ENCODE results near the gene RRP1B. TPM values are rescaled to one million over a fixed set of nuclear protein-coding genes. Genes with fewer than 3 reads are reported as not detected.
"Not testable (repeated sequence)": the region's sequence is repeated elsewhere in the genome, so short reads cannot be mapped to it uniquely, and the experiment has no call there.

Gene RRP1B
- total RNA-seq, 1 donor from 2014 or later: 15.4 TPM

DNA sequence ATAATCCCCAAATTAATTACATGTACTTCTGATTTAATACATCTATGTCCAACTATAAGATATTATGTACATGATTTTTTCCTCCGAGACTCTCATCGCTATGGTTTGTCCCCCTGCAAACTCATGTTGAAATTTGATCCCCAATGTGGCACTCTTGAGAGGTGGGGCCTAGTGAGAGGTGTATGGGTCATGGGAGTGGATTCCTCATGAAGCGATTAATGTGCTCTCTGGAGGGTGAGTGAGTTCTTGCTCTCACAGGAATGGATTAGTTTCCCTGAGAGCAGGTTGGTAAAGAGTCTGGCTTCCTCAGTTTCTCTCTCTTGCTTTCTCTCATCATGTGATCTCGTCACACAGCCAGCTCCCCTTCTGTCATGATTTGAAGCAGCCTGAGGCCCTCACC, 16.2 kb upstream of the RRP1B start:
- ATAC-seq: no peak

GRCh38 chr21:43644071-43644470, 15.3 kb upstream of the RRP1B start:
- ATAC-seq: no peak

- peak; percentile 22 for ATAC-seq
These were observed 14.8 kb upstream of the RRP1B start for GRCh38 chr21:43644609-43645008.

DNA sequence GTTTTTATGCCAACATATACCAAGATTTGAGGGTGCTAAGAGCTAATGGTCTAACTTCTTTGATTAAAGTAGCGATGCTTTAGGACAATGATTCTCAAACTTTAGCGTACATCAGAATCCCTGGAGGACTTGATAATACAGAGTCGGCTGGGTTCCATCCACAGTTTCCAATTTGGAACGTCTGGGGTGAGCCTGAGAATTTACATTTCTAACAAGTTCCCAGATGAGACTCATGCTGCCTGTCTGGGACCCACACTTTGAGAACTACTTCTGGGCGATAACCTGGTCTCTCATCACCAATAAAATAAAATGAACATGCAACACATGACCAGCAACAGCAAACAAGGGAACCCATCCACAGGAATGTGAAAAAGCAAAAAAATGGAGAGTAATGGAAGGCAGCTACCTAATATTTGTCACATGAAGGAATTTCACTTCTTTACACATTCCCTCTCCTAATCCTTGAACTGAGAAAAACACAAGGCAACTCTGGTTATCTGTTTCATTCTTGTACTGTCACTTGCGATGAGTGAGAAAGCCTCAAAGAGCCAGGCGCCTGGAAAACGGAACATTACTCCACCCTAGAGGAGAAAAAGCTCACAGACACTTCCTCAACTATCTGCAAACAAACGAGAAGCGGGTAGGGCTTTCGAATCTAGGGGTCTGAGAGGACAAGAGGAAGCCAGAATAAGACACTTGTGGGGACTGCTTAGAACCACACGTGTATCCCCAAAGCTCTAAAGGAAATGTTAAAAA, 14.0 kb upstream of the RRP1B start:
- ATAC-seq: peak; percentile 56

GRCh38 chr21:43645976-43646375, 13.4 kb upstream of the RRP1B start:
- no peak for ATAC-seq

DNA sequence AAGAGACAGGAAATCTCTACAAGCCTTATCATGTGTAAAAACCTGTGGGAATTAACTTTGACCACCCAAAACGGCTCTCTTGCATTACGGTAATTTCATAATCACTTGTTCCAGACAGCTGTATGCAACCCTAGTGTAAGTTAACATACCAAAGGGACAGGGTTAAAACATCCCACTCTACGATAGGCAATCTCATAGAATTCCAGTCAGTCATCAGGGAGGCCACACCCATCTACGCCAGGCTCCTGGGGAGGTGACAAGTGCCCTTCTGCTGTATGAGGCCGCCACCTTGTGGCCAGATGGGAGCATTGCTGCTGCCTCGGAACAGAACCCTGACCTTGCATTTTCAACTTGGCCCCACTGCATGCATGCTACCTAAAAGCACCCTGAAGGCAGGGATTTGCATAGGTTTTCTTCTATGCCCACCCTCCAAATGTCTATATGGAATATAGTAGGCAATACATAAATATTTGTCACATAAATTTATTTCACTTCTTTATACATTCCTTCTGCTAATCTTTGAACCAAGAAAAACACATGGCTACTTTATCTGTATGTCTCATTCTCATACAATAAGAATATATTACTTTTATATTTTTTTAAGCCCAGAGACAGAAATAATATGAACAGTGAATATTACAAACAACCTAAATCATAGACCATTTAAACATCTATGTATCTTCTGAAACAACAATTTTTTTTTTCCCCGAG, 12.7 kb upstream of the RRP1B start:
- peak; percentile 98 for ATAC-seq

GRCh38 chr21:43648171-43648570, 11.2 kb upstream of the RRP1B start:
- no peak for ATAC-seq

DNA sequence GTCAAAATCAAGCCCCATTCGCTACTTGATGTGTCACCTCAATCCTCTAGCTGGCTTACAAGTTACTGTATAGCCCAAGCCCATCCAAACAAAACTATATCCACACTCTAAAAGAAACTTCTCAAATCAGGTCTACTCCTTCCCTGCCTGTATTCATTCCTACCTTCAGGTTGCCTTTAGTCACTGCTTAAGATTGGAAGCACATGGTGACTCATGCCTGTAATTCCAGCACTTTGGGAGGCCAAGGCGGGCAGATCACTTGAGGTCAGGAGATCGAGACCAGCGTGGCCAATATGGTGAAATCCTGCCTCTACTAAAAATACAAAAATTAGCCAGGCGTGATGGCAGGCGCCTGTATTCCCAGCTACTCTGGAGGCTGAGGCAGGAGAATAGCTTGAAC, 7.4 kb upstream of the RRP1B start:
- ATAC-seq: not testable (repeated sequence)

GRCh38 chr21:43652616-43653015, 6.7 kb upstream of the RRP1B start:
- ATAC-seq: no peak

DNA sequence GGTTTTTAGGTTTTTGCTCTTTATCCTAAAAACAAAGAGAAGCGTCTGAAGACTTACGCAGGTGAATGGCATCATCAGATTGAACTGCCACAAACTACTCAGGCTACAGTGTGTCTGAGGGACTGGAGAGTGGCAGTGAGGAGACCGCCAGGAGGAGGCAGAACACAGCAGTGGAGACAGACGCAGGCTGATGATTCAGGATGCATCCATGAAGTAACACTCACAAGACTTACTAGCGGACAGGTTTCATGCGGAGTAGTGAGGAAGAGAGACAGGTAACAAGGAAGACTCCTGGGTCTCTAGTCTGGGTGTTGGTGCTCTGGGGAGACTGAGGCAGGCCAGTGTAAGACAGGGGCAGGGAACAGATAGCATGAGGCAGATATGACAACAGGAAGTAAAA, 5.7 kb upstream of the RRP1B start:
- no peak for ATAC-seq

- no peak for ATAC-seq
These were observed 4.4 kb upstream of the RRP1B start for GRCh38 chr21:43654806-43655489.

DNA sequence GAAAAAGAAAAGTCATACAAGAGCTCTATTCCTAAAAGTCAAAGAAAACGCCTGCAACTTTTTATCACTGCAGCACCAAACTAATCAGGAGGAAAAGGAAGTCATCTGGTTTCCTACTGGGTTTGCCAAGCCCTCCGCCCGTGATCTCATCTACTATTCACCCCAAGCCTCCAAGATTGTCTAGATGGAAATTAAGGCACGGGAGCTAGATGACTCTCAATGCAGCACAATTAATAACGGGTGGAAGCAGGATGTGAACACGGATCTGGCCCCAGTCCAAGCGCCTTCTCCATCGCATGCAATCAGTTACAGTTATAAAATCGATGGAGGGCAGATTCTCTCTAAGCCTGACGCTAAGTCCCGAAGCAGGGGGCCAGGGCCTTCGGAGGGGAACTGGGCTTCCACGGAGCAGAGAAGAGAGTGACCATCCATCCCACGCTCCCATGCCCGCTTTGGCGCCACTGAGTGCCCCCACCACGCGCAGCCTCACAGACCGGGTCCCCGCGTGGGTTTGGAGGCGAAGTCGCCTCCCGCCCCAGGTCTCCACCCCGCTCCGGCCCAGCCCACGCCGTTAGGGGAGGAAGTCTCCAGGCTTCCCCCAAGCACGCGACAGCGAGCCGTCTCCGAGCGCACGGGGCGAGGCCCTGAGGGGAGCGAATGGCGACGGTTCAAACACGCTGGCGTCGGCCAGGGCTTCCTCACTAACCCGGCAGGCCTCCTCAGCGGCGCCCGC, 1.8 kb upstream of the RRP1B start:
- ATAC-seq: no peak

GRCh38 chr21:43658088-43658741, 1.1 kb upstream of the RRP1B start:
- ATAC-seq: no peak

DNA sequence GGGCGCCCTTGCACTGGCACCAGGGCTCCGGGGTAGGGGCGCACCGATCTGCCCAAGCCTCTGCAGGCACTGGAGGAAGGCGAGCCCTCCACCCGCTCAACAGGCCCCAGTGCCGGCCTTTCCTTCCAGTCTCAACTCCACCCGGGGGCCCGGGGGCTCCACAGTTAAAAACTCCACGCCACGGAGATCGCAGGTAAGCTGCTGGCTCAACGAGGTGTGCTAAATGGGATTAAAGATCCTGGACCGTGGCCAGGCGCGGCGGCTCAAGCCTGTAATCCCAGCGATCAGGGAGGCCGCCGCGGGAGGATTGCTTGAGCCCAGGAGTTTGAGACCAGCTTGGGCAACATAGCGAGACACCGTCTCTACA, 608 bp upstream of the RRP1B start:
- peak; percentile 16 for ATAC-seq

DNA sequence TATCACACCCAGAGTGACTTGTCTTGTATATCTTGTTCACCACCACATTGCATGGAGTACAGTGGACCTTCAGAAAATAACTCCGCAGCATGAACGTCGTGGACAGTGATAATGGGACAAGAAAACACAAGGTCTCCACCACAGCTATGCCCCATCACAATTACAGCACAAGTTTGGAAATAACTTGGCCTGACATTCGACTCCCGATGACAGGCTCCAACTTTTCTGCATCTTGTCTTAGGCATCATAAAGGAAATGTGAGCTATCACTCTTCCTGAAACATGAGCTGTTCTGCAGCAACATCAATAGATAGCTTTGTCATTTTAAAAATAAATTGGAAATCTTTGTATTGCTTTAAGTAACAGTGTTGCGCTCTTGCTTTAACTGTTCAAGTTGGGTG, 2.9 kb downstream of the RRP1B start:
- ATAC-seq: no peak

- ATAC-seq: no peak
These were observed 3.7 kb downstream of the RRP1B start for GRCh38 chr21:43663033-43663432.

DNA sequence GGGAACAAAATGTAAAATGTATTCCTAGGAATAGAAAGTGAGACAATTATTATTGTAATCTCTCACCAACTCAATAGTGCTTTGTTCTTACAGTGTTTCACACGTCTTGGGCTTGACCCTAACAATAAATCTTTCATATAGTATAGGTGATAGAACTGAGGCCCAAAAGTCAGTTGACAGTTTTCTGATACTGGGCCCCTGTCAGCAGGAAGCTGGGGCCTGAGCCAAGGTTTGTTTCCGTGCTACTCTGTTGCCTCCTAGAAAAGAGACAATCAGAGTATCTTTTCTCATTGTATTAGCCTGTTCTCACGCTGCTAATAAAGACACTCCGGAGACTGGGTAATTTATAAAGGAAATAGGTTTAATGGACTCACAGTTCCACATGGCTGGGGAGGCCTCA, 5.0 kb downstream of the RRP1B start:
- ATAC-seq: no peak

- peak; percentile 88 for ATAC-seq
These were observed 6.5 kb downstream of the RRP1B start for GRCh38 chr21:43665879-43666278.

- ATAC-seq: peak; percentile 54
These were observed 8.0 kb downstream of the RRP1B start for GRCh38 chr21:43667191-43667904.

DNA sequence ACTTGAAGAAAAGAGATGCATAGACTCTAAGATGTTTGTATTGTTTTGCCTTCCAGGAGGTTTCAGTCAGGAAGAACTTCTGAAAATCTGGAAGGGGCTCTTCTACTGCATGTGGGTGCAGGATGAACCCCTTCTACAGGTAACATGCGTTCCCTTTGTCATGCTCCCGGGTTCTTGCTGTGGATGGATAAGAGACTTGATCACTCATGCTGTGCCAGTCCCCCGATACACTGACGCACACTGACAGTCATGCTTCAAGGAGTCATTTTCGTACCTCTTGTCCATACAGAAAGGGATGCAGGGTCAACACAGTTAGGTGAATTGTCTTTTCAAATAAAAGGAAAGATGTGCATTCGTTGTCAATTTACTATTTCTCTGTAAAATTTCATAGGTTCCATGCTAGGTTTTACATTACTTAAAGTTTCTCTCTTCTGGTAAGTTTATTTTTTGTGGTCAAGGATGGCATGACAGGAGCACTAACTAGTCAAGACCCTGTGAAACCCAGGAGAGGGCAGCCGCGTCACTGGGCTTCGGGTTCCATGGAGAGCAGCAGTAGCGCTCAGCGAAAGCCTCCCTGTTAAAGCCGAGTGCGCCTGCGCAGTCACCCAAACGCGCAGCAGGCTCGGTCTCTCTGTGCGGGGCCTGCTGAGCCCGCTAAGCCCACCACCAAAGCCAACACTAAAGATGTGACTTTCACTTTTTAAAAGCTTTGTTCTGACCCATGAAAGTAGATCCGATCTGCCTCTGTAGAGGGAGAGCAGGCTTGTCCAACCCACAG, 10.7 kb downstream of the RRP1B start:
- ATAC-seq: no peak

GRCh38 chr21:43675871-43676270, 16.5 kb downstream of the RRP1B start:
- no peak for ATAC-seq
